Keratinocyte (primary cell): ENCODE results near the gene KIAA0040. TPM values are rescaled to one million over a fixed set of nuclear protein-coding genes. Genes with fewer than 3 reads are reported as not detected.

Experiments used
- DNase-seq: peaks from one replicate; pipeline ENCODE4 v3.0.0-alpha.2; 2011; ENCODE audit warnings: low read depth, missing footprints, low spot score
- FAIRE-seq: peaks from 2 replicates; lab custom pipeline; 2011; peaks lifted over from hg19 to GRCh38; lab: Jason Lieb, UNC
- H2AFZ ChIP-seq: 2 replicates; pipeline ENCODE4 v1.6.0; 2012; ENCODE audit warnings: low read length, control low read depth, inconsistent platforms; ENCODE audit not compliant: control insufficient read depth
- H3K27ac ChIP-seq: 2 replicates; pipeline ENCODE4 v1.5.1; 2011; ENCODE audit warnings: low read length; ENCODE audit not compliant: control insufficient read depth, insufficient read depth
- H3K27me3 ChIP-seq: 3 replicates; pipeline ENCODE4 v1.6.0; 2011; ENCODE audit warnings: low read length; ENCODE audit not compliant: control insufficient read depth, insufficient read depth; ENCODE audit errors: extremely low read depth
- H3K36me3 ChIP-seq, 2 experiments: 2 replicates in 1 of 2; 3 replicates in 1 of 2; pipeline ENCODE4 v1.5.1; 2011; ENCODE audit warnings: low read length in 2 of 2, mild to moderate bottlenecking in 1 of 2; ENCODE audit not compliant: control insufficient read depth in 2 of 2, insufficient read depth in 2 of 2; ENCODE audit errors: extremely low read depth in 1 of 2
- H3K4me1 ChIP-seq: 3 replicates; pipeline ENCODE4 v1.5.1; 2011; ENCODE audit warnings: low read length; ENCODE audit not compliant: control insufficient read depth, insufficient read depth; ENCODE audit errors: extremely low read depth
- H3K4me2 ChIP-seq: 3 replicates; pipeline ENCODE4 v1.6.0; 2011; ENCODE audit warnings: low read depth, low read length; ENCODE audit not compliant: control insufficient read depth, insufficient read depth; ENCODE audit errors: extremely low read depth
- H3K4me3 ChIP-seq, 3 experiments: fragments of 200-600 bp in 1 of 3; sonication (generic) in 1 of 3; 2 replicates in 2 of 3; 3 replicates in 1 of 3; pipeline ENCODE4 v1.5.1; 2011 to 2016; ENCODE audit warnings: low read length in 3 of 3, mild to moderate bottlenecking in 3 of 3, control low read depth in 2 of 3, inconsistent platforms in 1 of 3, low read depth in 1 of 3, mixed read lengths in 1 of 3, mixed run types in 1 of 3, moderate library complexity in 1 of 3; ENCODE audit not compliant: control insufficient read depth in 2 of 3, insufficient read depth in 2 of 3; ENCODE audit errors: extremely low read depth in 1 of 3
- H3K79me2 ChIP-seq: 2 replicates; pipeline ENCODE4 v1.6.0; 2012; ENCODE audit warnings: low read length; ENCODE audit not compliant: control insufficient read depth, insufficient read depth
- H3K9ac ChIP-seq: 3 replicates; pipeline ENCODE4 v1.6.0; 2011; ENCODE audit warnings: low read length; ENCODE audit not compliant: control insufficient read depth, insufficient read depth; ENCODE audit errors: extremely low read depth
- H3K9me1 ChIP-seq: 3 replicates; pipeline ENCODE4 v1.6.0; 2011; ENCODE audit warnings: low read length; ENCODE audit not compliant: control insufficient read depth, insufficient read depth; ENCODE audit errors: extremely low read depth
- H3K9me3 ChIP-seq: 2 replicates; pipeline ENCODE4 v1.5.1; 2012; ENCODE audit warnings: low read depth, low read length; ENCODE audit not compliant: control insufficient read depth
- H4K20me1 ChIP-seq: 3 replicates; pipeline ENCODE4 v1.6.0; 2011; ENCODE audit warnings: low read length; ENCODE audit not compliant: control insufficient read depth, insufficient read depth; ENCODE audit errors: extremely low read depth
- CTCF ChIP-seq, 3 experiments: IDR thresholded peaks in 1 of 3; conservative IDR thresholded peaks in 1 of 3; optimal IDR thresholded peaks in 1 of 3; 2 replicates in 2 of 3; 3 replicates in 1 of 3; pipeline versions ENCODE3 to v1.5.1; 2011; ENCODE audit warnings: low read length in 3 of 3, mild to moderate bottlenecking in 3 of 3, moderate library complexity in 2 of 3, control low read depth in 1 of 3, inconsistent platforms in 1 of 3; ENCODE audit not compliant: insufficient read depth in 2 of 3; ENCODE audit errors: extremely low read depth in 1 of 3
- EZH2 ChIP-seq: IDR thresholded peaks from one replicate; pipeline ENCODE4 v1.6.1; 2012; ENCODE audit warnings: inconsistent platforms, mild to moderate bottlenecking, low read length, moderate library complexity
- dilution Hi-C: fragments of 300-500 bp; cut with MboI; formaldehyde crosslinking; loops from one replicate; pipeline ENCODE4 v1.7.0; 2020; ENCODE audit warnings: low sequenced_read_pairs; ENCODE audit not compliant: extremely low pct_ligation_motif_present
- polyA plus RNA-seq, 5 experiments: library from polyadenylated mRNA; depleted of rRNA in 3 of 5; stranded (reverse) in 3 of 5; stranded (forward) in 1 of 5; unstranded in 1 of 5; fragments of >200 nt; gene quantifications; 1 replicate in 1 of 5; 2 replicates in 3 of 5; 3 replicates in 1 of 5; pipeline versions ENCODE4 v1.2.1 to v1.2.3, GENCODE V29; 2011 to 2012; ENCODE audit warnings: missing spikeins in 2 of 5, low read depth in 1 of 5, low replicate concordance in 1 of 5

KIAA0040 gene
- polyA plus RNA-seq, 1 donor (not counting 4 experiments of a cell fraction or from before 2014, with no cell fraction given), result 57.9 TPM

- DNase-seq (no peak), FAIRE-seq (peak; percentile 20)
- Histone ChIP-seq H3K27me3 (no peaks in the 10 kb centered on the region), H3K4me2 (peak overlapping the region; percentile 17), H3K79me2 (peaks cover 85% of the 10 kb centered on the region), H2AFZ (no peak overlapping the region), H3K4me3 (no peak overlapping the region), H4K20me1 (peaks cover 7% of the 10 kb centered on the region), H3K36me3 (peaks cover 7 to 28% of the 10 kb centered on the region in 2 experiments), H3K4me1 (peaks cover 33% of the 10 kb centered on the region), H3K9ac (no peak overlapping the region), H3K9me1 (no peaks in the 10 kb centered on the region), H3K9me3 (no peaks in the 10 kb centered on the region), H3K27ac (no peak overlapping the region)
- TF ChIP-seq CTCF (optimal IDR thresholded peaks at IDR 0.05 in 1 of 3, IDR thresholded peaks at IDR 0.05 in 1 of 3, conservative IDR thresholded peaks at IDR 0.05 in 1 of 3; ENCODE audit: extremely low read depth in 1 of 3, insufficient read depth in 2 of 3, low read length in 3 of 3) (no peak), EZH2 (no peak)
- dilution Hi-C loops, result no loop called here
Measured at GRCh38 chr1:175188936-175189335, 3.6 kb downstream of the KIAA0040 start.

- Histone ChIP-seq H3K4me2 (no peak overlapping the region), H2AFZ (no peak overlapping the region), H3K9me1 (no peaks in the 10 kb centered on the region), H3K4me3 (no peak overlapping the region), H3K27ac (no peak overlapping the region), H3K4me1 (peaks cover 28% of the 10 kb centered on the region), H4K20me1 (peaks cover 7% of the 10 kb centered on the region), H3K9me3 (no peaks in the 10 kb centered on the region), H3K9ac (no peak overlapping the region), H3K79me2 (peaks cover 100% of the 10 kb centered on the region), H3K36me3 (peaks cover 16 to 43% of the 10 kb centered on the region in 2 experiments), H3K27me3 (no peaks in the 10 kb centered on the region)
- DNase-seq (no peak), FAIRE-seq (no peak)
- no peak for TF ChIP-seq EZH2
- TF ChIP-seq CTCF (optimal IDR thresholded peaks at IDR 0.05 in 1 of 3, IDR thresholded peaks at IDR 0.05 in 1 of 3, conservative IDR thresholded peaks at IDR 0.05 in 1 of 3; ENCODE audit: extremely low read depth in 1 of 3, insufficient read depth in 2 of 3, low read length in 3 of 3), result no peak
- dilution Hi-C loops, result no loop called here
Measured at GRCh38 chr1:175186433-175187160, 6.0 kb downstream of the KIAA0040 start.
